HEK293 (cell line): ENCODE results near the gene LMLN.
A peak's percentile ranks its signal among the peaks of the same experiment; 100 is the strongest.
"Not testable (repeated sequence)": the region's sequence is repeated elsewhere in the genome, so short reads cannot be mapped to it uniquely, and the experiment has no call there.

Experiments used
- CTCF ChIA-PET: fragments of 350-600 bp; formaldehyde crosslinking; extraction: SDS; loops from one replicate; lab custom pipeline; 2021; ENCODE audit warnings: antibody characterized with exemption; lab: Yijun Ruan, JAX
- POLR2A ChIA-PET: fragments of 300-600 bp; formaldehyde crosslinking; extraction: SDS; loops from one replicate; lab custom pipeline; 2020; ENCODE audit warnings: antibody characterized with exemption, inconsistent platforms; lab: Yijun Ruan, JAX
- H3K27ac ChIP-seq: fragments of 200-500 bp; sonication (Bioruptor generic); 2 replicates; pipeline ENCODE4 v1.5.1; 2014; ENCODE audit warnings: low read depth, low read length, control low read depth, inconsistent platforms; ENCODE audit errors: extremely low read depth
- H3K36me3 ChIP-seq, 2 experiments: fragments of 200-500 bp in 1 of 2; sonication (Bioruptor generic) in 1 of 2; 1 replicate in 1 of 2; 2 replicates in 1 of 2; pipeline ENCODE4 v1.5.1; 2014 to 2017; ENCODE audit warnings: inconsistent platforms in 2 of 2, low read length in 2 of 2; ENCODE audit not compliant: control insufficient read depth in 2 of 2, insufficient read depth in 1 of 2
- H3K4me1 ChIP-seq: fragments of 200-500 bp; sonication (Bioruptor generic); 2 replicates; pipeline ENCODE4 v1.5.1; 2014; ENCODE audit warnings: mild to moderate bottlenecking, low read length, inconsistent platforms; ENCODE audit not compliant: control insufficient read depth, insufficient read depth
- H3K4me3 ChIP-seq: 2 replicates; pipeline ENCODE4 v1.5.1; 2011; ENCODE audit warnings: low read depth, mild to moderate bottlenecking, control low read depth, low read length, moderate library complexity
- H3K9me3 ChIP-seq: fragments of 200-500 bp; sonication (Bioruptor generic); 2 replicates; pipeline ENCODE4 v1.5.1; 2014; ENCODE audit warnings: low read depth, low read length, inconsistent platforms; ENCODE audit not compliant: control insufficient read depth, insufficient read depth
- KLF10 ChIP-seq: fragments of 450-650 bp; IDR thresholded peaks from 2 replicates; pipeline ENCODE4 v1.5.1; 2018; ENCODE audit warnings: missing biosample characterization, mild to moderate bottlenecking, missing genetic modification characterization
- KLF17 ChIP-seq: fragments of 450-650 bp; formaldehyde crosslinking; IDR thresholded peaks from 2 replicates; pipeline ENCODE4 v1.5.1; 2016; ENCODE audit warnings: missing biosample characterization, missing genetic modification characterization
- SP2 ChIP-seq: fragments of 450-650 bp; formaldehyde crosslinking; IDR thresholded peaks from 2 replicates; pipeline ENCODE4 v1.5.1; 2016; ENCODE audit warnings: missing biosample characterization, missing genetic modification characterization
- ZBTB17 ChIP-seq: fragments of 450-650 bp; formaldehyde crosslinking; IDR thresholded peaks from 2 replicates; pipeline ENCODE4 v1.5.1; 2016; ENCODE audit warnings: missing biosample characterization, missing genetic modification characterization
- ZBTB26 ChIP-seq: fragments of 450-650 bp; formaldehyde crosslinking; optimal IDR thresholded peaks from 2 replicates; pipeline ENCODE3; 2016; ENCODE audit warnings: missing biosample characterization, mild to moderate bottlenecking, missing genetic modification characterization
- ZBTB7A ChIP-seq: fragments of 450-650 bp; formaldehyde crosslinking; IDR thresholded peaks from 2 replicates; pipeline ENCODE4 v1.5.1; 2016; ENCODE audit warnings: low read depth, missing biosample characterization, missing genetic modification characterization
- ZEB2 ChIP-seq: fragments of 450-650 bp; formaldehyde crosslinking; IDR thresholded peaks from 2 replicates; pipeline ENCODE4 v1.5.1; 2016; ENCODE audit warnings: missing biosample characterization, missing genetic modification characterization
- ZFP37 ChIP-seq: fragments of 450-650 bp; formaldehyde crosslinking; IDR thresholded peaks from 2 replicates; pipeline ENCODE4 v1.5.1; 2016; ENCODE audit warnings: missing biosample characterization, missing genetic modification characterization
- ZFP41 ChIP-seq: fragments of 450-650 bp; formaldehyde crosslinking; IDR thresholded peaks from 2 replicates; pipeline ENCODE4 v1.5.1; 2016; ENCODE audit warnings: missing biosample characterization, missing genetic modification characterization, borderline replicate concordance
- ZNF174 ChIP-seq: fragments of 450-650 bp; formaldehyde crosslinking; IDR thresholded peaks from 2 replicates; pipeline ENCODE4 v1.5.0; 2017; ENCODE audit warnings: missing biosample characterization, mild to moderate bottlenecking, missing genetic modification characterization
- ZNF335 ChIP-seq: fragments of 450-650 bp; formaldehyde crosslinking; conservative IDR thresholded peaks from 2 replicates; pipeline ENCODE4 v1.5.1; 2016; ENCODE audit warnings: missing biosample characterization, missing genetic modification characterization
- ZNF366 ChIP-seq: fragments of 450-650 bp; formaldehyde crosslinking; conservative IDR thresholded peaks from 2 replicates; pipeline ENCODE4 v1.5.1; 2016; ENCODE audit warnings: missing biosample characterization, missing genetic modification characterization
- ZNF561 ChIP-seq: fragments of 450-650 bp; IDR thresholded peaks from 2 replicates; pipeline ENCODE4 v1.5.1; 2018; ENCODE audit warnings: missing biosample characterization, missing genetic modification characterization, borderline replicate concordance
- ZNF600 ChIP-seq: fragments of 450-650 bp; formaldehyde crosslinking; IDR thresholded peaks from 2 replicates; pipeline ENCODE4 v1.5.1; 2016; ENCODE audit warnings: missing biosample characterization, missing genetic modification characterization
- ZNF660 ChIP-seq: fragments of 450-650 bp; IDR thresholded peaks from 2 replicates; pipeline ENCODE4 v1.5.1; 2018; ENCODE audit warnings: missing biosample characterization, mild to moderate bottlenecking, missing genetic modification characterization
- ZNF692 ChIP-seq: fragments of 450-650 bp; formaldehyde crosslinking; IDR thresholded peaks from 2 replicates; pipeline ENCODE4 v1.5.1; 2016; ENCODE audit warnings: missing biosample characterization, missing genetic modification characterization

The LMLN gene

GRCh38 chr3:198080521-198081384 lies 120.7 kb downstream of the LMLN start (continued):
- peak; percentile 96 for TF ChIP-seq ZBTB26 (tag by site-specific recombination)
- TF ChIP-seq ZFP41 (tag by site-specific recombination) = no peak
- peak; percentile 15; the same call in 1 of the 2 replicates for TF ChIP-seq ZEB2 (tag by site-specific recombination)
- TF ChIP-seq KLF10 = peak; percentile 38; the same call in 1 of the 2 replicates
- TF ChIP-seq ZBTB17 (tag by site-specific recombination) = peak; percentile 48; the same call in 1 of the 2 replicates
- peak; percentile 20; the same call in 1 of the 2 replicates for TF ChIP-seq SP2
- no peak for TF ChIP-seq ZNF366
- 0 out of 2 replicates have a peak, but pooled peaks have one; percentile 67 for TF ChIP-seq ZBTB7A (tag by site-specific recombination)
- TF ChIP-seq ZNF660 (tag by site-specific recombination) = 0 out of 2 replicates have a peak, but pooled peaks have one; percentile 60
- TF ChIP-seq KLF17 (tag by site-specific recombination) = 0 out of 2 replicates have a peak, but pooled peaks have one; percentile 57
- 0 out of 2 replicates have a peak, but pooled peaks have one; percentile 15 for TF ChIP-seq ZFP37 (tag by site-specific recombination)
- TF ChIP-seq ZNF692 (tag by site-specific recombination) = peak; percentile 92
- TF ChIP-seq ZNF561 = 0 out of 2 replicates have a peak, but pooled peaks have one; percentile 20
- TF ChIP-seq ZNF600 = peak; percentile 45
- TF ChIP-seq, all 188 proteins: peak for 29

- Histone ChIP-seq H3K4me1 (no peaks in the 10 kb centered on the region), H3K36me3 (no peaks in the 10 kb centered on the region), H3K4me3 (peak overlapping the region; percentile 60), H3K27ac (peak overlapping the region; percentile 90; the same call in 1 of the 2 replicates), H3K9me3 (no peaks in the 10 kb centered on the region)
- TF ChIP-seq ZNF174 (tag by site-specific recombination) = no peak
- TF ChIP-seq ZNF335 (tag by site-specific recombination) = peak; percentile 7; the same call in 1 of the 2 replicates
- TF ChIP-seq ZBTB26 (tag by site-specific recombination) = no peak
- ChIA-PET CTCF (interaction anchor here (0.8 to 2.3 kb wide), 7 partner anchors 9 to 131 kb away, joined by 3 to 17 read pairs (median 5); partner anchors contain the start of gene RPL35A), POLR2A (interaction anchor here (2.4 kb wide), 1 partner anchor 10 kb away, joined by 7 read pairs; no protein-coding TSS in a partner anchor)
Observed at GRCh38 chr3:198081421-198081844, 121.4 kb downstream of the LMLN start.

GRCh38 chr3:198082226-198082625 lies 122.2 kb downstream of the LMLN start:
- POLR2A ChIA-PET, H3K9me3 ChIP-seq, H3K4me3 ChIP-seq, H3K36me3 ChIP-seq, H3K4me1 ChIP-seq, H3K27ac ChIP-seq: not testable (repeated sequence)
- CTCF ChIA-PET = interaction anchor here (0.6 kb wide), 1 partner anchor 787 kb away, joined by 3 read pairs; no protein-coding TSS in a partner anchor
